Left ventricle myocardium superior (tissue), 1 donor: ENCODE measurements around the gene GALNT9. TPM values are rescaled to one million over a fixed set of nuclear protein-coding genes. Genes with fewer than 3 reads are reported as not detected.

Experiments used
- ATAC-seq: fragments of 200-7000 bp; cut with Tn5 transposase; one replicate; pipeline ENCODE4 v1.9.1; 2020; ENCODE audit warnings: mild to moderate bottlenecking, moderate library complexity
- DNase-seq: peaks from one replicate; pipeline ENCODE4 v3.0.0-alpha.2; 2020
- intact Hi-C: fragments of 100-400 bp; cut with micrococcal nuclease; formaldehyde crosslinking; loops from one replicate; pipeline ENCODE4 v1.11.0; 2022
- total RNA-seq: library from RNA; stranded (reverse); fragmentation: NEBNext Ultra II Directional; extraction: Animal tissue kit (Norgen Biotek cat#: 25700); gene quantifications from one replicate; pipeline ENCODE4 v1.2.1, GENCODE V29; 2021
- donor health status: DM: no; HTN: yes; CAD: no; lungs with severe emphysema.

GALNT9 gene
- total RNA-seq, 1 donor from 2014 or later = 1.6 TPM

GRCh38 chr12:132287391-132288238 is 41.8 kb downstream of the GALNT9 start:
- intact Hi-C loops = no loop called here
- ATAC-seq (no peak), DNase-seq (peak; percentile 20)

- DNase-seq = peak; percentile 13
- ATAC-seq = no peak
- intact Hi-C loops = no loop called here
Measured at GRCh38 chr12:132286912-132287311, 42.5 kb downstream of the GALNT9 start.

- peak; percentile 77 for ATAC-seq
- intact Hi-C loops = no loop called here
- peak; percentile 75 for DNase-seq
Measured at GRCh38 chr12:132285991-132286681, 43.3 kb downstream of the GALNT9 start.

DNA sequence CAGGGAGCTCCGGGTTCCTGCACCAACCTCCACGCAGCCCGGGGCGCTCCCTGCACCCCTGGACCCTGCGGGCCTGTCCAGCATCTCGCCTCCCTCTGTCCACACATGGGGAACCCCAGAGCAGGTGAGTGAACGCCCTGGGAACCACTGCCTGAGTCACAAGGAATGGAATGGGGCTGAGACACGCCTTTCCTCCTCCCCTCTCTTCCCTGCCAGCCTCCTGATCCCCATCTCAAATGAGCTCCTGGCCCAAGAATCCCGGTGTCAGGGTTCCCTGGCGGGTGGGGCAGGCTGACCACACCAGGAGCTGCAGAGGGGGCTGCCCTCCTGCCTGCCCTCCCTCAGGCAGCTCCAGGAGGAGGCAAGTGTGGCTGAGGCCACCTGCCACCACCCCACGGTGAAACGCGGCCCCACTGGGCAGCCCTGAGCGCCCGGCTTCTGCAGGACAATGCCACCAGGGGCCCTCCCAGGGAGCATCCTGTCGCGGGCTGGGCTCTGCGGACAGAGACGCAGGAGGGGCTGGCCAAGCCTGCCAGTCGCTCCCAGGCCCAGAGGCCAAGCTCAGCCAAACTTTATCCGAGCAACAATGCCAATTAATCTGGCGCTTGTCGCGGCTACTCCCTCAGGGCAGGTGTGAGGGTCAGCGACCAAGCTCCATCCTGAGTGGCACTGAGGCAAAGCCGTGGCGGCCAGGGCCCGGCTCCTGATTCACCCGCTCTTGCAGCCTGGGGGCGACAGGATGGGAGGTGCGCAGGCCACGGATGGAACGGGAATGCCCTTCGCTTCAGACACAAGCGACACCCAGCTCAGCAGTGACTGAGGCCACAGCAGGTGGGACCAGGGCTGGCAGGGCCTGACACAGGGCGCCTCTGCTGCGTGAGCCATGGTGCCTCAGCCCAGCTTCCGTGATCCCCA is 44.3 kb downstream of the GALNT9 start:
- intact Hi-C loops = no loop called here
- DNase-seq = no peak
- ATAC-seq = no peak

- DNase-seq = peak; percentile 18
- no peak for ATAC-seq
- intact Hi-C loops = no loop called here
Measured at GRCh38 chr12:132284071-132284826, 45.1 kb downstream of the GALNT9 start.

DNA sequence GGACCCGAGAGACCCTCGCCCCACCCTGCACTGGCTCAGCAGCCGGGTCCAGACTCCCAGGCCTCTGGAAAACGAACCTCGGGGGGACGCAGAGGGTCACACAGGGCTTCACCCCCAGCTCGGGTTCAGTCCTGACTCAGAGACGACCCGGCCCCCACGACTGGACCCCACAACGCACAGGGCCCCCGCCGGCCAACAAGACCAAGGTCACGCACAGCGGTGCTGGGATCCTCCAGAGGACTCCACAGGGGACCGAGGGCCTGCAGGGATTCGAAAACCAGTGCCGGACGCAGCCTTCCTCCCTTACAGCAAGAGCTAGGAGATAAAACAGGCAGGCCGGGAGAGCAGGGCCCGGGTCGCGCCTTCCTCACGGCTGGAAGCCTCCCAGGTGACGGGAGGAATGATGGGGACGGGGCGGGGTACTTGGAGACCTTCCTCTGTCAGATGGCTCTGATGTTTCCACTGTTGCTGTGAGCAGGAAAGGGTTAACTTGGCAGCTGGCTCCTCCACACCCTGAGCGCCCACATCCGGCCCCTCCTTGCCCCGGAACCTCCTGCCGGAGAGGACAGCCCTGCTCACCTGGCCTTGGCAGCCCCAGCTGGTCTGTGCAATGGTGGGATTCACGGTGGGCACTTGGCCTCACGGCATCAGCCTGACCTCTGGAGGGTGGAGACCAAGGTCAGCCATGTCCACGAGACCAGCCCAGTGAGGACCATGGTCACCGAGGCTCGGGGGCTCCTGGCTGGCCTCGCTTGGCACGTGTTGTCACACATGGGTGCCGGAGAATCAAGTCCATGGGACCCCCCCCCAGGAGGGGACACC is 46.2 kb downstream of the GALNT9 start:
- ATAC-seq (no peak), DNase-seq (peak; percentile 26)
- intact Hi-C loops = no loop called here

DNA sequence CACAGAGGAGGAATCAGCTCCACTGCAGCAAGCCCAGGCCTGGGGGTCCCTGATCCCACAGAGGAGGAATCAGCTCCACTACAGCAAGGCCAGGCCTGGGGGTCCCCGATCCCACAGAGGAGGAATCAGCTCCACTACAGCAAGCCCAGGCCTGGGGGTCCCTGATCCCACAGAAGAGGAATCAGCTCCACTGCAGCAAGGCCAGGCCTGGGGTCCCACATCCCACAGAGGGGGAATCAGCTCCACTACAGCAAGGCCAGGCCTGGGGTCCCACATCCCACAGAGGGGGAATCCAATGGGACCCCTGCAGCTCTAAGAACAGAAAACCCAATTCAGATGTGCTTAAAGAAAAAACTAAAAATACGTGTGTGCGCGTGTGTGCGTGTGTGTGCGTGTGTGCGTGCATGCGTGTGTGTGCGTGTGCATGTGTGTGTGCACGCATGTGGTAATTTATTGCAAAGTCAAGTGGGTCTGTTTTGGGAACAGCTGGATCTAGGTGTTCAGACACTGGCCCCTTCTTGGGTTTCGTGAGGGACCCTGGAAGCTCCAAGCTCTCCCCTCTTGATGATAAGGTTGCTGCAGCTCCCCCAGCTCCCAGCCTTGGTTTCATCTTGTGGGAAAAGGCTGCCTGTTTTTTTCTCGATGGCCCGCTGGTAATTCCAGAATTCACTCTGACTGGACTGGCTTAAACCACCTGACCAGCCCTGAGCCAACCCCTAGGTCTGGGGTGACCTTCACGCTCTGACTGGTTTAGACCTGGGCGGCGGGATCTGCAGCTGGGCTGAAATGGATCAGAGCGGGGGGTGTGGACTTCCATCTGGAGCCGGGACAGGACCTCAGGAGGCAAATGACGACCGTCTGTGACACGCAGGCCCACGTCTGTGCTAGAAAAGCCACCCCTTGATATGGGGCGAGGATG is 47.1 kb downstream of the GALNT9 start:
- peak; percentile 22 for DNase-seq
- intact Hi-C loops = no loop called here
- no peak for ATAC-seq

GRCh38 chr12:132281038-132281437 is 48.4 kb downstream of the GALNT9 start:
- peak; percentile 16 for DNase-seq

DNA sequence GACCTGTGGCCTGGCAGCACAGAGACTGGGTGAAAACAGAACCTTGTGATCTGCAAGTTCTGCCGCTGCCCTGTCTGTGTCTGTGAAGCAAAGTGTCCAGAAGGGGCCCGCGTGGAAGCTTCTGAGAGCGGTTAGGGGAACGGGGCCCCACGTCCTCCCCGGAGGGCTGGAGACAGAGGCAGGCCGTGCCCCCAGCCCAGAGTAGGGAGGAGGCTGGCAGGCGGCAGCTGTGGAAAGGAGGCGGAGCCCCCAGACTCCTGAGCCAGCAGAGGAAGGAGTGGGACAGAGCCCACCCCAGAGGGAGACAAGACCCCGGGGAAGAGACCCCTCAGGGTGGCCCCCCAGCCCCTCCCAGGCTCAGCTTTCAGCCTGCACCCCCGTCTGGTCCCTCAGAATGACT is 49.0 kb downstream of the GALNT9 start:
- DNase-seq (peak; percentile 15), ATAC-seq (no peak)
- intact Hi-C loops = no loop called here

More at GRCh38 chr12:132281038-132281437, 48.4 kb downstream of the GALNT9 start:
- intact Hi-C loops = no loop called here
- no peak for ATAC-seq

DNA sequence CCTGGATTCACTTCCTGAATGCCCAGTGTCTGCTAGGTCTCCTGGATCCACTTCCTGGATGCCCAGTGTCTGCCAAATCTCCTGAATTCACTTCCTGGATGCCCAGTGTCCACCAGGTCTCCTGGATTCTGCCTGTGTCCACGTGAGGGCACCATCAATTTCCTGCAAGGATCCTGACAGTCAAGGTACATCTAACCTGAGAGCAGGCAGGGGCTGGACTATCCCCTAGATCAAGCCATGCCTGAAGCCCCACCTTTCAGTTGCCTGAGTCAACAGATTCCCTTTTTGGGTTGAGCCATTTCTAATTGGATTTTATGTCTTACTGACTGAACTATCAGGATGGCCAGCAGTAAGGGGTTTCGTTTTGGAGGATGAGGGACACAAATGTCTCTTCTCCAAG is 49.5 kb downstream of the GALNT9 start:
- ATAC-seq (no peak), DNase-seq (no peak)
- intact Hi-C loops = no loop called here

DNA sequence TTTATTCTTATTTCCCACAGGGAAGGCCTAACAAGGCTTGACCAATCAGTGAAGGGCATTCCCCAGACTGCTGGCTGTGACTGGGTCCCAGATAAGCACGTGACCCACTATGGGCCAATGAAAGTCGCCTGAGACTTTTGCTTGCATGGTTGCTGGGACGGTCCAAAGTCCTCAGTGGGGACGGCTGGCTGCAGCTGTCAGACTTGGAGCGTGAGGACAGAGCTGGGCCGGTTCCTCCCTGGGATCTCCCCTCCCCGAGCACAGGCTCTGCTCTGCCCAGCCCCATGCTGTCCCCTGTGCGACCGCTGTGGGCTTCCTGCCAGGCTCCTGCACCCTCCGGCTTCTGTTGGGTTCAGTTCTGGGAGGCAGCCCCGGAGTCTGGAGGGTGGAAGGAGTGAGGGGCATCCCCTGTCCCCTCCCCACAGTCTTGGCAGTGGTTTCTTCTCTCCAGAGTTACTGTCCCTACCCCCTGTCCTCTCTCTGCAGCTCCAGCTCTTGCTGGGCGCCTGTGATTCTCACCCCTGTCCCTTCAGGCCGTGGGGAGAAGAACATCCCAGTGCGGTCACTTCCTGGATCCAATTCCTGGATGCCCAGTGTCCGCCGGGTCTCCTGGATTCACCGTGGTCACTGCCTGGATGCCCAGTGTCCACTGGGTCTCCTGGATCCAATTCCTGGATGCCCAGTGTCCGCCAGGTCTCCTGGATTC is 50.1 kb downstream of the GALNT9 start:
- intact Hi-C loops = no loop called here
- DNase-seq = peak; percentile 84
- ATAC-seq = peak; percentile 94

GRCh38 chr12:132278401-132279183 is 50.8 kb downstream of the GALNT9 start:
- no peak for ATAC-seq
- DNase-seq = peak; percentile 27
- intact Hi-C loops = no loop called here

- intact Hi-C loops = no loop called here
- ATAC-seq = no peak
- DNase-seq = peak; percentile 1
Measured at GRCh38 chr12:132277949-132278348, 51.4 kb downstream of the GALNT9 start.

GRCh38 chr12:132277374-132277941 is 51.9 kb downstream of the GALNT9 start:
- DNase-seq (peak; percentile 26), ATAC-seq (no peak)
- intact Hi-C loops = no loop called here

GRCh38 chr12:132276827-132277373 is 52.5 kb downstream of the GALNT9 start:
- intact Hi-C loops = no loop called here
- DNase-seq (no peak), ATAC-seq (no peak)
